Skeletal muscle satellite cell (primary cell): ENCODE results near the gene CLDN12.

Experiments
- H3K27me3 ChIP-seq: 2 replicates; pipeline ENCODE4 v1.7.0; 2013; ENCODE audit warnings: low read length; ENCODE audit not compliant: control insufficient read depth, insufficient read depth
- H3K36me3 ChIP-seq: 2 replicates; pipeline ENCODE4 v1.7.0; 2013; ENCODE audit warnings: mild to moderate bottlenecking, control low read depth, low read length; ENCODE audit not compliant: insufficient read depth
- H3K4me1 ChIP-seq: 2 replicates; pipeline ENCODE4 v1.7.0; 2013; ENCODE audit warnings: low read length; ENCODE audit not compliant: control insufficient read depth, insufficient read depth
- H3K4me2 ChIP-seq: 2 replicates; pipeline ENCODE4 v1.7.0; 2013; ENCODE audit warnings: mild to moderate bottlenecking, low read length
- H3K4me3 ChIP-seq: 2 replicates; pipeline ENCODE4 v1.7.0; 2013; ENCODE audit warnings: low read length
- H3K9ac ChIP-seq: 2 replicates; pipeline ENCODE4 v1.7.0; 2013; ENCODE audit warnings: mild to moderate bottlenecking, low read depth, low read length, moderate library complexity
- H3K9me3 ChIP-seq: replicated peaks from 2 replicates; pipeline ENCODE4 v1.7.0; 2013; ENCODE audit warnings: mild to moderate bottlenecking, control low read depth, low read length

The CLDN12 gene

GRCh38 chr7:90407484-90407821 is 4.2 kb downstream of the CLDN12 start:
- H3K4me3 ChIP-seq = no peak overlapping the region
- H3K27me3 ChIP-seq = no peaks in the 10 kb centered on the region
- H3K4me2 ChIP-seq = no peak overlapping the region
- no peak overlapping the region for H3K9ac ChIP-seq
- no peaks in the 10 kb centered on the region for H3K9me3 ChIP-seq
- H3K4me1 ChIP-seq = peaks cover 27% of the 10 kb centered on the region
- H3K36me3 ChIP-seq = peaks cover 50% of the 10 kb centered on the region

- Histone ChIP-seq H3K4me1 (peaks cover 23% of the 10 kb centered on the region), H3K27me3 (no peaks in the 10 kb centered on the region), H3K4me2 (no peak overlapping the region), H3K9ac (no peak overlapping the region), H3K4me3 (no peak overlapping the region), H3K36me3 (peaks cover 57% of the 10 kb centered on the region), H3K9me3 (no peaks in the 10 kb centered on the region)
Measured at GRCh38 chr7:90408142-90408541, 4.9 kb downstream of the CLDN12 start.

- no peak overlapping the region for H3K9ac ChIP-seq
- H3K4me3 ChIP-seq = no peak overlapping the region
- H3K9me3 ChIP-seq = no peaks in the 10 kb centered on the region
- H3K4me1 ChIP-seq = peaks cover 18% of the 10 kb centered on the region
- H3K36me3 ChIP-seq = peaks cover 70% of the 10 kb centered on the region
- no peaks in the 10 kb centered on the region for H3K27me3 ChIP-seq
- H3K4me2 ChIP-seq = no peak overlapping the region
Measured at GRCh38 chr7:90409667-90410066, 6.4 kb downstream of the CLDN12 start.

- Histone ChIP-seq H3K9ac (no peak overlapping the region), H3K27me3 (no peaks in the 10 kb centered on the region), H3K36me3 (peaks cover 59% of the 10 kb centered on the region), H3K4me1 (peaks cover 12% of the 10 kb centered on the region), H3K4me2 (no peak overlapping the region), H3K9me3 (no peaks in the 10 kb centered on the region), H3K4me3 (no peak overlapping the region)
Measured at GRCh38 chr7:90411510-90411909, 8.2 kb downstream of the CLDN12 start.

- Histone ChIP-seq H3K27me3 (no peaks in the 10 kb centered on the region), H3K4me1 (peaks cover 12% of the 10 kb centered on the region), H3K9ac (no peak overlapping the region), H3K4me3 (no peak overlapping the region), H3K36me3 (peaks cover 52% of the 10 kb centered on the region), H3K4me2 (no peak overlapping the region), H3K9me3 (no peaks in the 10 kb centered on the region)
Measured at GRCh38 chr7:90412458-90413184, 9.4 kb downstream of the CLDN12 start.

GRCh38 chr7:90413185-90413528 is 9.9 kb downstream of the CLDN12 start:
- Histone ChIP-seq H3K27me3 (no peaks in the 10 kb centered on the region), H3K9ac (no peak overlapping the region), H3K4me2 (no peak overlapping the region), H3K4me1 (peaks cover 12% of the 10 kb centered on the region), H3K4me3 (no peak overlapping the region), H3K9me3 (no peaks in the 10 kb centered on the region), H3K36me3 (peaks cover 49% of the 10 kb centered on the region)

- Histone ChIP-seq H3K4me1 (peaks cover 3% of the 10 kb centered on the region), H3K9ac (no peak overlapping the region), H3K27me3 (no peaks in the 10 kb centered on the region), H3K4me3 (no peak overlapping the region), H3K36me3 (peaks cover 1% of the 10 kb centered on the region), H3K4me2 (no peak overlapping the region), H3K9me3 (no peaks in the 10 kb centered on the region)
Measured at GRCh38 chr7:90421651-90422050, 18.4 kb downstream of the CLDN12 start.

GRCh38 chr7:90424720-90425119 is 21.5 kb downstream of the CLDN12 start:
- Histone ChIP-seq H3K27me3 (no peaks in the 10 kb centered on the region), H3K9ac (no peak overlapping the region), H3K9me3 (no peaks in the 10 kb centered on the region), H3K4me1 (peaks cover 3% of the 10 kb centered on the region), H3K4me2 (no peak overlapping the region), H3K4me3 (no peak overlapping the region), H3K36me3 (no peaks in the 10 kb centered on the region)

GRCh38 chr7:90425376-90425775 is 22.1 kb downstream of the CLDN12 start:
- Histone ChIP-seq H3K9ac (no peak overlapping the region), H3K27me3 (no peaks in the 10 kb centered on the region), H3K36me3 (no peaks in the 10 kb centered on the region), H3K9me3 (no peaks in the 10 kb centered on the region), H3K4me1 (peaks cover 3% of the 10 kb centered on the region), H3K4me3 (no peak overlapping the region), H3K4me2 (no peak overlapping the region)

GRCh38 chr7:90430614-90431460 is 27.6 kb downstream of the CLDN12 start:
- Histone ChIP-seq H3K4me3 (no peak overlapping the region), H3K9me3 (no peaks in the 10 kb centered on the region), H3K27me3 (no peaks in the 10 kb centered on the region), H3K4me2 (no peak overlapping the region), H3K4me1 (no peaks in the 10 kb centered on the region), H3K9ac (no peak overlapping the region), H3K36me3 (no peaks in the 10 kb centered on the region)

- Histone ChIP-seq H3K36me3 (no peaks in the 10 kb centered on the region), H3K4me2 (no peak overlapping the region), H3K27me3 (no peaks in the 10 kb centered on the region), H3K4me1 (no peaks in the 10 kb centered on the region), H3K9me3 (no peaks in the 10 kb centered on the region), H3K4me3 (no peak overlapping the region), H3K9ac (no peak overlapping the region)
Measured at GRCh38 chr7:90432752-90433151, 29.5 kb downstream of the CLDN12 start.

- H3K9ac ChIP-seq = no peak overlapping the region
- no peaks in the 10 kb centered on the region for H3K9me3 ChIP-seq
- H3K4me3 ChIP-seq = no peak overlapping the region
- H3K4me2 ChIP-seq = no peak overlapping the region
- no peaks in the 10 kb centered on the region for H3K4me1 ChIP-seq
- no peaks in the 10 kb centered on the region for H3K36me3 ChIP-seq
- H3K27me3 ChIP-seq = no peaks in the 10 kb centered on the region
Measured at GRCh38 chr7:90433221-90433620, 30.0 kb downstream of the CLDN12 start.
